ENCODE measurements around the gene PACRG. TPM values are rescaled to one million over a fixed set of nuclear protein-coding genes. Genes with fewer than 3 reads are reported as not detected.

The PACRG gene
- total and polyA plus RNA-seq, 10 of the 15 experiments (the other 5 are each of a cell fraction or from before 2014, with no cell fraction given), result not detected

DNA sequence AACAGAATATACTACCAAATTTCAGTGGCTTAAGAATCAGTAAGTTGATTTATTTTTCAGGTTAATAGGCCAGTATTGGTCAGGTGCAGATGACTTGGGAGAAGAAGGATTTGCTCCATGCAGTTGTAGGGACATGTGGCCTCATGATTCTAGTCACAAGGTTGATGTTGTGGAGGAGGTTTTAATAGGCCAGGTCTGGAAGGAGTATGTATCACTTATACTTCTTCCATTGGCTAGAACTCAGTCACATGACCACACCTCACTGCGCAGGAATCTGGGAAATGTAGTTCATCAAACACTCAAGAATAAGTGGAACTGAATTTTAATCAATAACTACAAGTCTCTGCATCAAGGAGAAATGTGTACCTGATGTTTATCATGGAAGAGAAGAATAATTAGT is 405.2 kb downstream of the PACRG start:
- TF ChIP-seq SPI1 (IDR thresholded peaks at IDR 0.05; ENCODE audit: borderline replicate concordance, insufficient read depth, low read depth, low read length) (no peak), IKZF2 (IDR thresholded peaks at IDR 0.05) (no peak), RCOR1 (conservative IDR thresholded peaks at IDR 0.05; ENCODE audit: low read depth, low read length) (no peak), SIX5 (IDR thresholded peaks at IDR 0.05; ENCODE audit: low read depth, low read length, severe bottlenecking) (peak; percentile 40), ATF7 (IDR thresholded peaks at IDR 0.05; ENCODE audit: low read depth) (no peak), NFXL1 (IDR thresholded peaks at IDR 0.05; ENCODE audit: borderline replicate concordance) (no peak), TARDBP (IDR thresholded peaks at IDR 0.05; ENCODE audit: borderline replicate concordance) (no peak), USF1 (IDR thresholded peaks at IDR 0.05; ENCODE audit: borderline replicate concordance, extremely low read length, insufficient read depth, low read depth, low read length) (peak; percentile 13)
- no peak for DNase-seq (ENCODE audit: low read depth, low spot score)
- no peak for ATAC-seq
- 80% methylated on average over 1 of the region's 1 CpG for WGBS (ENCODE audit: insufficient coverage, insufficient replicate concordance, low lambda C conversion rate, missing lambda C conversion rate)
- in situ Hi-C loops (cut with MboI), result no loop called here
- ChIA-PET SMC1A (ENCODE audit: uncharacterized antibody, unreplicated experiment) (no interaction called here), CTCF (no interaction called here), POLR2A (no interaction called here), RAD21 (ENCODE audit: unreplicated experiment) (no interaction called here)
- Histone ChIP-seq H2AFZ (ENCODE audit: control insufficient read depth, low read depth, low read length) (no peak overlapping the region), H3K9me3 (replicated peaks; ENCODE audit: control insufficient read depth, insufficient read depth, low read length) (no peaks in the 10 kb centered on the region), H3K36me3 (ENCODE audit: control insufficient read depth in 2 of 2, insufficient read depth in 2 of 2, low read length in 1 of 2) (no peaks in the 10 kb centered on the region), H3K27me3 (replicated peaks in 1 of 2; ENCODE audit: control insufficient read depth in 2 of 2, insufficient read depth in 2 of 2, low read length in 1 of 2) (no peaks in the 10 kb centered on the region; a peak in 1 of 4 replicates), H3K4me1 (ENCODE audit: control insufficient read depth, insufficient read depth, low read length) (no peaks in the 10 kb centered on the region), H3K9ac (ENCODE audit: control insufficient read depth, insufficient read depth, low read length) (no peak overlapping the region), H3K4me2 (ENCODE audit: control insufficient read depth, insufficient read depth) (no peak overlapping the region), H4K20me1 (ENCODE audit: control insufficient read depth, insufficient read depth) (no peaks in the 10 kb centered on the region), H3K4me3 (no peak overlapping the region), H3K79me2 (ENCODE audit: control insufficient read depth, insufficient read depth, low read length) (no peaks in the 10 kb centered on the region), H3K27ac (ENCODE audit: control insufficient read depth, insufficient read depth) (no peak overlapping the region)
- BruUV-seq (replicated peaks), result no TSS peak
- FAIRE-seq, result no peak
- intact Hi-C loops (cut with micrococcal nuclease; ENCODE audit: unreplicated experiment), result no loop called here

DNA sequence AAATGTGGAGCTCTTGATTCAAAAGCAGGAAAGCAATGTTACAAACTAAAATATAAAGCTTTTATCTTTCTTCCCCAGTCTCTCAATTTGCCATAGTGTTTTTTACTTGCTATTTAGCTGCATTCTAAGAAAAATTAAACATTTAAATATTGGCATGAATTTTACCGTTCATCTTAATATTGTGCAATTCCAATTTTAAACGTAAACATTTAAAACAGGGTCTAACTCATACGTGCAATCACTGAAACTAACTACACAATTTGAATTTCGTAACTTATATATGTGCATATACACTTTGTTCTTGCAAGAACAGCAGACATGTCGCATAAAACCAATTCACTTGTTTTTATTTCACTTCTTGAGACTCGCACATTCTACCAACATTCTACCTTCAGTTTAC is 405.9 kb downstream of the PACRG start:
- no TSS peak for BruUV-seq (replicated peaks)
- TF ChIP-seq YY1 (IDR thresholded peaks at IDR 0.05; ENCODE audit: low read depth, low read length), result no peak
- TF ChIP-seq RBBP5 (conservative IDR thresholded peaks at IDR 0.05), result no peak
- no peak for TF ChIP-seq CUX1 (IDR thresholded peaks at IDR 0.05; ENCODE audit: insufficient replicate concordance, low read depth, low read length)
- TF ChIP-seq RB1 (IDR thresholded peaks at IDR 0.05; ENCODE audit: borderline replicate concordance), result no peak
- TF ChIP-seq NFXL1 (IDR thresholded peaks at IDR 0.05; ENCODE audit: borderline replicate concordance), result no peak
- TF ChIP-seq CBFB (IDR thresholded peaks at IDR 0.05; ENCODE audit: low read depth), result no peak

More for the DNA sequence above, 405.9 kb downstream of the PACRG start:
- intact Hi-C loops (cut with micrococcal nuclease; ENCODE audit: unreplicated experiment), result no loop called here
- no peaks in the 10 kb centered on the region; a peak in 1 of 4 replicates for H3K27me3 ChIP-seq (replicated peaks in 1 of 2; ENCODE audit: control insufficient read depth in 2 of 2, insufficient read depth in 2 of 2, low read length in 1 of 2)
- H3K4me3 ChIP-seq, result no peak overlapping the region
- H3K4me1 ChIP-seq (ENCODE audit: control insufficient read depth, insufficient read depth, low read length), result no peaks in the 10 kb centered on the region
- H3K4me2 ChIP-seq (ENCODE audit: control insufficient read depth, insufficient read depth), result no peak overlapping the region
- ChIA-PET POLR2A (no interaction called here), CTCF (no interaction called here), RAD21 (ENCODE audit: unreplicated experiment) (no interaction called here), SMC1A (ENCODE audit: uncharacterized antibody, unreplicated experiment) (no interaction called here)
- WGBS (ENCODE audit: insufficient coverage, insufficient replicate concordance, low lambda C conversion rate, missing lambda C conversion rate), result 36% methylated on average over 6 of the region's 6 CpGs
- H3K9ac ChIP-seq (ENCODE audit: control insufficient read depth, insufficient read depth, low read length), result no peak overlapping the region
- FAIRE-seq (no peak), ATAC-seq (no peak), DNase-seq (ENCODE audit: low read depth, low spot score) (no peak)
- in situ Hi-C loops (cut with MboI), result no loop called here
- H3K36me3 ChIP-seq (ENCODE audit: control insufficient read depth in 2 of 2, insufficient read depth in 2 of 2, low read length in 1 of 2), result no peaks in the 10 kb centered on the region
- H3K79me2 ChIP-seq (ENCODE audit: control insufficient read depth, insufficient read depth, low read length), result no peaks in the 10 kb centered on the region
- H4K20me1 ChIP-seq (ENCODE audit: control insufficient read depth, insufficient read depth), result no peaks in the 10 kb centered on the region
- no peaks in the 10 kb centered on the region for H3K9me3 ChIP-seq (replicated peaks; ENCODE audit: control insufficient read depth, insufficient read depth, low read length)
- H3K27ac ChIP-seq (ENCODE audit: control insufficient read depth, insufficient read depth), result no peak overlapping the region
- no peak overlapping the region for H2AFZ ChIP-seq (ENCODE audit: control insufficient read depth, low read depth, low read length)
